Activated T-helper 17 cell treated with anti-CD3 and anti-CD28 coated beads, Interleukin-2, amount 50 U/mL, for 72 hours (primary cell): ENCODE measurements around the gene CARMIL3. TPM values are rescaled to one million over a fixed set of nuclear protein-coding genes. Genes with fewer than 3 reads are reported as not detected.

Experiments used
- ATAC-seq: fragments of 150-1000 bp; cut with Tn5 transposase; replicated peaks from 2 replicates; pipeline ENCODE4 v1.10.0; 2021; ENCODE audit warnings: mild to moderate bottlenecking, moderate library complexity
- H3K27ac Mint-ChIP-seq: one replicate; pipeline ENCODE4 v1.8.0; 2022; ENCODE audit warnings: mixed read lengths
- H3K27me3 Mint-ChIP-seq: one replicate; pipeline ENCODE4 v1.8.0; 2022; ENCODE audit warnings: mixed read lengths
- H3K36me3 Mint-ChIP-seq: one replicate; pipeline ENCODE4 v1.8.0; 2022; ENCODE audit warnings: low read depth, mild to moderate bottlenecking, mixed read lengths
- H3K4me1 Mint-ChIP-seq: one replicate; pipeline ENCODE4 v1.8.0; 2022; ENCODE audit warnings: mixed read lengths
- H3K4me3 Mint-ChIP-seq: one replicate; pipeline ENCODE4 v1.8.0; 2022; ENCODE audit warnings: mild to moderate bottlenecking, mixed read lengths
- H3K9me3 Mint-ChIP-seq: one replicate; pipeline ENCODE4 v1.8.0; 2022; ENCODE audit warnings: mixed read lengths
- total RNA-seq, 2 donors: library from RNA; stranded (reverse); gene quantifications; one replicate each; pipeline ENCODE4 v1.2.3, GENCODE V29; 2022

Gene CARMIL3
- total RNA-seq, 2 donors from 2014 or later: 2.1 to 4.2 TPM

- H3K36me3 Mint-ChIP-seq: no peaks in the 10 kb centered on the region
- no peak for ATAC-seq
- peak overlapping the region; percentile 60 for H3K27ac Mint-ChIP-seq
- no peaks in the 10 kb centered on the region for H3K9me3 Mint-ChIP-seq
- H3K4me1 Mint-ChIP-seq: peaks cover 4% of the 10 kb centered on the region
- H3K27me3 Mint-ChIP-seq: no peaks in the 10 kb centered on the region
- no peak overlapping the region for H3K4me3 Mint-ChIP-seq
These were observed 32.6 kb downstream of the CARMIL3 start for GRCh38 chr14:24084440-24084839.

GRCh38 chr14:24085215-24085614, 33.4 kb downstream of the CARMIL3 start:
- Mint-ChIP-seq H3K4me3 (no peak overlapping the region), H3K9me3 (no peaks in the 10 kb centered on the region), H3K27me3 (no peaks in the 10 kb centered on the region), H3K36me3 (no peaks in the 10 kb centered on the region), H3K27ac (peak overlapping the region; percentile 33), H3K4me1 (peaks cover 8% of the 10 kb centered on the region)
- no peak for ATAC-seq

- H3K9me3 Mint-ChIP-seq: no peaks in the 10 kb centered on the region
- H3K27ac Mint-ChIP-seq: peak overlapping the region; percentile 13
- H3K4me3 Mint-ChIP-seq: no peak overlapping the region
- H3K4me1 Mint-ChIP-seq: peaks cover 12% of the 10 kb centered on the region
- no peaks in the 10 kb centered on the region for H3K27me3 Mint-ChIP-seq
- ATAC-seq: no peak
- no peaks in the 10 kb centered on the region for H3K36me3 Mint-ChIP-seq
These were observed 34.6 kb downstream of the CARMIL3 start for GRCh38 chr14:24086193-24086955.

GRCh38 chr14:24087004-24087403, 35.2 kb downstream of the CARMIL3 start:
- Mint-ChIP-seq H3K36me3 (no peaks in the 10 kb centered on the region), H3K4me3 (no peak overlapping the region), H3K9me3 (no peaks in the 10 kb centered on the region), H3K27ac (peak overlapping the region; percentile 13), H3K4me1 (peaks cover 12% of the 10 kb centered on the region), H3K27me3 (no peaks in the 10 kb centered on the region)
- ATAC-seq: no peak

GRCh38 chr14:24088095-24088494, 36.3 kb downstream of the CARMIL3 start:
- Mint-ChIP-seq H3K9me3 (no peaks in the 10 kb centered on the region), H3K36me3 (no peaks in the 10 kb centered on the region), H3K4me3 (no peak overlapping the region), H3K27me3 (no peaks in the 10 kb centered on the region), H3K27ac (no peak overlapping the region), H3K4me1 (peaks cover 11% of the 10 kb centered on the region)
- no peak for ATAC-seq

- Mint-ChIP-seq H3K27me3 (no peaks in the 10 kb centered on the region), H3K36me3 (peaks cover 4% of the 10 kb centered on the region), H3K4me3 (no peak overlapping the region), H3K4me1 (peaks cover 17% of the 10 kb centered on the region), H3K27ac (no peak overlapping the region), H3K9me3 (no peaks in the 10 kb centered on the region)
- ATAC-seq: no peak
These were observed 38.1 kb downstream of the CARMIL3 start for GRCh38 chr14:24089890-24090289.

- peaks cover 23% of the 10 kb centered on the region for H3K36me3 Mint-ChIP-seq
- no peak for ATAC-seq
- H3K4me3 Mint-ChIP-seq: peak overlapping the region; percentile 92
- no peaks in the 10 kb centered on the region for H3K27me3 Mint-ChIP-seq
- H3K9me3 Mint-ChIP-seq: no peaks in the 10 kb centered on the region
- H3K4me1 Mint-ChIP-seq: peaks cover 23% of the 10 kb centered on the region
- H3K27ac Mint-ChIP-seq: no peak overlapping the region
These were observed 40.3 kb downstream of the CARMIL3 start for GRCh38 chr14:24092110-24092504.

- H3K9me3 Mint-ChIP-seq: no peaks in the 10 kb centered on the region
- no peak for ATAC-seq
- H3K27me3 Mint-ChIP-seq: no peaks in the 10 kb centered on the region
- peaks cover 24% of the 10 kb centered on the region for H3K36me3 Mint-ChIP-seq
- peak overlapping the region; percentile 92 for H3K4me3 Mint-ChIP-seq
- H3K27ac Mint-ChIP-seq: peak overlapping the region; percentile 97
- peaks cover 23% of the 10 kb centered on the region for H3K4me1 Mint-ChIP-seq
These were observed 40.8 kb downstream of the CARMIL3 start for GRCh38 chr14:24092505-24093206.

- Mint-ChIP-seq H3K4me3 (peak overlapping the region; percentile 92), H3K27ac (peak overlapping the region; percentile 97), H3K36me3 (peaks cover 31% of the 10 kb centered on the region), H3K4me1 (peaks cover 23% of the 10 kb centered on the region), H3K27me3 (no peaks in the 10 kb centered on the region), H3K9me3 (no peaks in the 10 kb centered on the region)
- ATAC-seq: no peak
These were observed 41.5 kb downstream of the CARMIL3 start for GRCh38 chr14:24093207-24093900.

GRCh38 chr14:24093901-24094840, 42.4 kb downstream of the CARMIL3 start, which contains the start of gene PCK2:
Gene PCK2, plus strand, starts transcription at chr14:24094311. Its CDS starts 95 bp downstream, at chr14:24094406.
- Mint-ChIP-seq H3K4me1 (peaks cover 23% of the 10 kb centered on the region), H3K4me3 (peak within 1 kb of the TSS; percentile 92), H3K36me3 (peaks cover 34% of the 10 kb centered on the region), H3K27ac (peak within 1 kb of the TSS; percentile 97), H3K9me3 (no peaks in the 10 kb centered on the region), H3K27me3 (no peaks in the 10 kb centered on the region)
- peak; percentile 81 for ATAC-seq

GRCh38 chr14:24094841-24095270, 43.0 kb downstream of the CARMIL3 start:
- peak overlapping the region; percentile 92 for H3K4me3 Mint-ChIP-seq
- ATAC-seq: peak; percentile 4
- peak overlapping the region; percentile 97 for H3K27ac Mint-ChIP-seq
- peaks cover 19% of the 10 kb centered on the region for H3K4me1 Mint-ChIP-seq
- peaks cover 40% of the 10 kb centered on the region for H3K36me3 Mint-ChIP-seq
- H3K27me3 Mint-ChIP-seq: no peaks in the 10 kb centered on the region
- no peaks in the 10 kb centered on the region for H3K9me3 Mint-ChIP-seq

GRCh38 chr14:24095271-24096068, 43.7 kb downstream of the CARMIL3 start:
- peaks cover 17% of the 10 kb centered on the region for H3K4me1 Mint-ChIP-seq
- no peaks in the 10 kb centered on the region for H3K9me3 Mint-ChIP-seq
- H3K27me3 Mint-ChIP-seq: no peaks in the 10 kb centered on the region
- peak overlapping the region; percentile 97 for H3K27ac Mint-ChIP-seq
- peak; percentile 68 for ATAC-seq
- H3K4me3 Mint-ChIP-seq: peak overlapping the region; percentile 92
- H3K36me3 Mint-ChIP-seq: peaks cover 47% of the 10 kb centered on the region

- H3K4me1 Mint-ChIP-seq: peaks cover 14% of the 10 kb centered on the region
- H3K9me3 Mint-ChIP-seq: no peaks in the 10 kb centered on the region
- peak overlapping the region; percentile 43 for H3K4me3 Mint-ChIP-seq
- no peak for ATAC-seq
- H3K27ac Mint-ChIP-seq: peak overlapping the region; percentile 26
- H3K27me3 Mint-ChIP-seq: no peaks in the 10 kb centered on the region
- H3K36me3 Mint-ChIP-seq: peaks cover 57% of the 10 kb centered on the region
These were observed 44.9 kb downstream of the CARMIL3 start for GRCh38 chr14:24096545-24097181.
